ENCODE results near the gene TMEM117.

DNA sequence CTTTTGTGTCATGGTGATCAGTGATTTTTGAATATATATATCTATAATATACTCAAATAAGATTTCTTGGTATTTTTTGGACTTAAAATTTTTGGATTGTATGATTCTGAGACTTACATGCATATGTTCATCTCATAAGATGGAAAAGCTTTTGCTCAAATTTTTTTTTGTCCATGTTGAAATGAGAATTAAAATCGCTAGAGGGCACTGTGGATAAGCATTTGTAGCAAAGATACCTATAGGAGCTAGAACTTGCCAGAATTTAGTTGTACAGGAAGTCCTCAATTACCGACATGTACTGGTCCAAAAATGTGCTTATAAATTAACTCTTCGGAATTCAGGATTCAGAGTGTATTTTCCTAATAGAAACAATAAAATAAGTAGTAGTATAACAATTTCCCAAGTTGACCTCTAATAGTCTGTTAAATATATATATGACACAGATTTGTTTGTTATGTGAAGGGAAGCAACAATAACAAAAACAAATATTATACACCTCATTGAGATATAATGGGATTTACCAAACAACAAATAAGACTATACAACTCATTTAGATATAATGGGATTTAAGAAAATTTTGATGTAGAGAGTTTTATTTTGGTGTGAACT is 179.6 kb downstream of the TMEM117 start:
- TF ChIP-seq, protein P1, sequence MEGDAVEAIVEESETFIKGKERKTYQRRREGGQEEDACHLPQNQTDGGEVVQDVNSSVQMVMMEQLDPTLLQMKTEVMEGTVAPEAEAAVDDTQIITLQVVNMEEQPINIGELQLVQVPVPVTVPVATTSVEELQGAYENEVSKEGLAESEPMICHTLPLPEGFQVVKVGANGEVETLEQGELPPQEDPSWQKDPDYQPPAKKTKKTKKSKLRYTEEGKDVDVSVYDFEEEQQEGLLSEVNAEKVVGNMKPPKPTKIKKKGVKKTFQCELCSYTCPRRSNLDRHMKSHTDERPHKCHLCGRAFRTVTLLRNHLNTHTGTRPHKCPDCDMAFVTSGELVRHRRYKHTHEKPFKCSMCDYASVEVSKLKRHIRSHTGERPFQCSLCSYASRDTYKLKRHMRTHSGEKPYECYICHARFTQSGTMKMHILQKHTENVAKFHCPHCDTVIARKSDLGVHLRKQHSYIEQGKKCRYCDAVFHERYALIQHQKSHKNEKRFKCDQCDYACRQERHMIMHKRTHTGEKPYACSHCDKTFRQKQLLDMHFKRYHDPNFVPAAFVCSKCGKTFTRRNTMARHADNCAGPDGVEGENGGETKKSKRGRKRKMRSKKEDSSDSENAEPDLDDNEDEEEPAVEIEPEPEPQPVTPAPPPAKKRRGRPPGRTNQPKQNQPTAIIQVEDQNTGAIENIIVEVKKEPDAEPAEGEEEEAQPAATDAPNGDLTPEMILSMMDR (IDR thresholded peaks at IDR 0.05): peak in 4 of 6 experiments; percentile 11 to 62 (median 46)
- TF ChIP-seq POLR2A (IDR thresholded peaks at IDR 0.05): no peak

Measured in esophagus squamous epithelium (tissue), 4 donors.